Karpas-422 (cell line): ENCODE data around the gene SCN1B. TPM values are rescaled to one million over a fixed set of nuclear protein-coding genes. Genes with fewer than 3 reads are reported as not detected.
"Not testable (repeated sequence)": the region's sequence is repeated elsewhere in the genome, so short reads cannot be mapped to it uniquely, and the experiment has no call there.

Source experiments
- DNase-seq: peaks from one replicate; pipeline ENCODE4 v3.0.0-alpha.2; 2015
- H2AFZ ChIP-seq: fragments of 200-600 bp; sonication (generic); 2 replicates; pipeline ENCODE4 v1.6.1; 2014; ENCODE audit warnings: antibody characterized with exemption, low read length, mixed read lengths
- H3K27ac ChIP-seq: fragments of 200-600 bp; sonication (generic); 2 replicates; pipeline ENCODE4 v1.5.1; 2014; ENCODE audit warnings: mild to moderate bottlenecking, low read length, moderate library complexity
- H3K27me3 ChIP-seq: fragments of 200-600 bp; sonication (generic); 2 replicates; pipeline ENCODE4 v1.6.1; 2014; ENCODE audit warnings: low read length, mixed read lengths
- H3K36me3 ChIP-seq: fragments of 200-600 bp; sonication (generic); 2 replicates; pipeline ENCODE4 v1.6.1; 2014; ENCODE audit warnings: low read length, mixed read lengths; ENCODE audit not compliant: insufficient read depth
- H3K4me1 ChIP-seq: fragments of 200-600 bp; sonication (generic); 2 replicates; pipeline ENCODE4 v1.6.1; 2014; ENCODE audit warnings: mild to moderate bottlenecking, low read length, mixed read lengths
- H3K4me2 ChIP-seq: fragments of 200-600 bp; sonication (generic); 2 replicates; pipeline ENCODE4 v1.6.1; 2014; ENCODE audit warnings: low read length, low read depth, mild to moderate bottlenecking; ENCODE audit not compliant: poor library complexity, severe bottlenecking
- H3K4me3 ChIP-seq: fragments of 200-600 bp; sonication (generic); 2 replicates; pipeline ENCODE4 v1.5.1; 2014; ENCODE audit warnings: mild to moderate bottlenecking, antibody characterized with exemption, low read length, mixed read lengths
- H3K79me2 ChIP-seq: fragments of 200-600 bp; sonication (generic); 2 replicates; pipeline ENCODE4 v1.6.1; 2014; ENCODE audit warnings: mild to moderate bottlenecking, low read length, mixed read lengths
- H3K9ac ChIP-seq: fragments of 200-600 bp; sonication (generic); 2 replicates; pipeline ENCODE4 v1.6.0; 2014; ENCODE audit warnings: low read length
- H3K9me2 ChIP-seq: fragments of 200-600 bp; sonication (generic), shearing (Covaris generic); replicated peaks from 2 replicates; pipeline ENCODE4 v1.6.0; 2014; ENCODE audit warnings: mild to moderate bottlenecking, low read length, moderate library complexity; ENCODE audit not compliant: insufficient read depth
- H3K9me3 ChIP-seq: fragments of 300-700, 200-600 bp; sonication (generic); 2 replicates; pipeline ENCODE4 v1.6.1; 2014; ENCODE audit warnings: low read length, mixed read lengths
- H4K20me1 ChIP-seq: fragments of 200-600 bp; sonication (generic); 2 replicates; pipeline ENCODE4 v1.6.1; 2014; ENCODE audit warnings: mild to moderate bottlenecking, antibody characterized with exemption, low read length, low read depth; ENCODE audit not compliant: insufficient read depth
- total RNA-seq: library from RNA; depleted of rRNA; stranded (reverse); fragments of >200 nt; shearing (Covaris generic); gene quantifications from 2 replicates; pipeline ENCODE4 v1.2.3, GENCODE V29; 2014; ENCODE audit warnings: low replicate concordance

Gene SCN1B
- total RNA-seq, 1 experiment from 2014 or later: 0.52 TPM

DNA sequence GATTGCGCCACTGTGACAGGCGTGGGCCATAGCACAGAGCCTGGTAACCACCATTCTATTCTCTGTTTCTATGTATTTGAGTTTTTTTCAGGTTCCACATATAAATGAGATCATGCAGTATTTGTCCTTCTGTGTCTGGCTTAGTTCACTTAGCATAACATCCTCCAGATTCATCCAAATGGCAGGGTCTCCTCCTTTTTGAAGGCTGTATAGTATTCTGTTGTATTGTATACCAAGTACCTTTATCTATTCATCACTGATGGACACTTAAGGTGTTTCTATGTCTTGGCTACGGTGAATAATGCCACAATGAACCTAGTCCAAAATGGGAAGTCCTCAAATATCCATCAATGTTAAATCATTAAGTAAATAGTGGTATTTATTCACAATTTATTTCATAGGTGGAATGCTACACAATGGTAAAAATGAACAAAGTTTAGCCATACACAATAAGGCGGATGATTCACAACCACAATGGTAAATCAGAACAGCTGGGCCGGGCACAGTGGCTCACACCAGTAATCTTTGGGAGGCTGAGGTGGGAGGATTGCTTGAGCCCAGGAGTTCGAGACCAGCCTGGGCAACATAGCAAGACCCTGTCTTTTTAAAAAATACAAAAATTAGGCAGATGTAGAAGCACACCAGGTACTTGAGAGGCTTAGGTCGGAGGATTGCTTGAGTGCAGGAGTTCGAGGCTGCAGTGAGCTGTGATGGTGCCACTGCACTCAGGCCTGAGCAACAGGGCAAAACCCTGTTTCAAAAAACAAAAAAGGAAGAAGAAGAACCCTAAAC lies 38.5 kb upstream of the SCN1B start:
- no peak overlapping the region for H3K27ac ChIP-seq
- H2AFZ ChIP-seq: no peak overlapping the region
- H3K27me3 ChIP-seq: no peaks in the 10 kb centered on the region
- no peaks in the 10 kb centered on the region for H4K20me1 ChIP-seq
- no peaks in the 10 kb centered on the region for H3K4me1 ChIP-seq
- H3K36me3 ChIP-seq: no peaks in the 10 kb centered on the region
- no peak overlapping the region for H3K9ac ChIP-seq
- H3K9me2 ChIP-seq: no peaks in the 10 kb centered on the region
- no peaks in the 10 kb centered on the region for H3K79me2 ChIP-seq
- H3K4me2 ChIP-seq: no peak overlapping the region
- no peak for DNase-seq
- H3K4me3 ChIP-seq: no peak overlapping the region
- no peaks in the 10 kb centered on the region for H3K9me3 ChIP-seq

DNA sequence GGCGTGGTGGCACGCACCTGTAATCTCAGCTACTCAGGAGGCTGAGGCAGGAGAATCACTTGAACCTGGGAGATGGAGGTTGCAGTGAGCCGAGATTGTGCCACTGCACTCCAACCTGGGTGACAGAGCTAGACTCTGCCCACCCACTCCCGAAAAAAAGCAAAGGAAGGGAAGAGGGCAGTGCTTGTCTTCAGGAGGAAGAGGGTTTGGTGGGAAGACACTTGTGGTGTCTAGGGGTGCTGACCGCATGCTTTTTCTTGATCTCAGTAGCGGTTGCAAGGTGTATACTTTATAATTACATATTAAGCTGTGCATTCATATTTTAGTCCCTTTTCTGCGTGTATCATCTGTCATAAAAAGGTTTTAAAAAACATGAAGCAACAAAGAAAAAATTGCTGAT lies 37.7 kb upstream of the SCN1B start:
- H3K4me2 ChIP-seq, H4K20me1 ChIP-seq, H3K36me3 ChIP-seq, H3K27me3 ChIP-seq, H3K4me3 ChIP-seq, H3K9me3 ChIP-seq, DNase-seq, H2AFZ ChIP-seq, H3K9ac ChIP-seq, H3K4me1 ChIP-seq, H3K79me2 ChIP-seq, H3K9me2 ChIP-seq, H3K27ac ChIP-seq: not testable (repeated sequence)

DNA sequence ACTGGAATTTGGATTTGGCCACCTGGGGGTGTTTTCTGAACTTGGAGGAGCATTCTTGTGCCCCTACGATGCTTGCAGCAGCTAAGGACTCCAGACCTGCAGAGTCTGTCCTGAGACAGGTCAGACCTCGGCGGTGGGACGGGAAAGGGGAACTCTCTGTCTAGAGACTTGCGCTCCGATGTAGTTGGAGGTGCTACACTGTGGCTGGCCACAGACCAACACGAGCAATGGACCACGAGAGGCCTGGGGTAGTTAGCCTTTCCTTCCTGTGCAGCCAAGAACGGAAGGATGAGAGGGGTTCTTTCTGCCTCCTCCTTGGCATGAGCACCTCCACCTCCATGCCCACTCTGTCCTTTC lies 36.0 kb upstream of the SCN1B start:
- no peak overlapping the region for H2AFZ ChIP-seq
- H3K4me1 ChIP-seq: peaks cover 3% of the 10 kb centered on the region
- no peak overlapping the region for H3K27ac ChIP-seq
- no peak overlapping the region for H3K4me3 ChIP-seq
- H3K4me2 ChIP-seq: no peak overlapping the region
- no peaks in the 10 kb centered on the region for H3K9me3 ChIP-seq
- no peaks in the 10 kb centered on the region for H3K9me2 ChIP-seq
- no peaks in the 10 kb centered on the region for H3K79me2 ChIP-seq
- H3K36me3 ChIP-seq: no peaks in the 10 kb centered on the region
- no peak for DNase-seq
- H3K9ac ChIP-seq: no peak overlapping the region
- H4K20me1 ChIP-seq: no peaks in the 10 kb centered on the region
- no peaks in the 10 kb centered on the region for H3K27me3 ChIP-seq

DNA sequence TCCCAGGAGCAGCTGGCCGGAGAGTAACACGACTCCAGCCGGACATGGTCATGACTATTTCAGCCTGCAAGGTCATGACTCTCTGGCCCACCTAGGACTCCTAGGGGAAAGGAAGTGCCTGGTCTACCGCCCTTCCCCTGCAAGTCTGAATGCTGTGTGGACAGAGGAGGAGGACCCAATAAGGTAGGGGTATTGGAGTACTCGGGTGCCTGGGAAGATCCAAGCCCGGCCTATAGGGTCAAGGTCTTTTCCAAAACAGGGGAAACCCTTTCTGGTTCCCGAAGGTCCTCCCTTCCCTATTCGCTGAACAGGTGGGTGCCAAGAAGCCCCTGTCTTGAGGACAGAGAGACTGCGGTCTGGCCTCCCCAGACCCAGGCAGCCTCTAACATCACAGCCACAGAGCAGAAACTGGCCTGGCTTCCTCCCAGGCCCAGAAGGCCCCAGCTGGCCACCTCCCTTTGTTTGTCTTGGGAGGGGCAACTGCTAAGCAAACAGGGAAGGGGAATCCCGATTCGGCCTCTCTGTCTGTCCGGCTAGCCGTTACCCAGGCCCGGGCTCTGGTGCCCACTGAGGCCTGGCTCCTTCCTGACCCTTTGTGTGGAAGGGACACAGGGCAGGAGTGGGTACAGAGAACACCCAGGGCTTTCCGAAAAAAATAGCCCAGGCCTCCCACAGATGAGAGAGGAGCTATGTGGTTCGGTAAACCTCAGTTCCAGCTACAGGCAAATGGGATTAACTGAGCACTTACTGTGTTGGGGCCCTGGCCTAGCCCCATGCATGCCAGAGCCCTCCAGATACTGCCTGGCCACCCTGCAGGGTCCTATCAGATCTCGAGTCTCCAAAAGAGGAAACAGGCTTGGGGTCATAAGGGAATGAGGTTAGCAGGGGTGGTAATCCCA lies 35.4 kb upstream of the SCN1B start:
- H3K36me3 ChIP-seq: no peaks in the 10 kb centered on the region
- no peak overlapping the region for H3K9ac ChIP-seq
- no peak for DNase-seq
- no peaks in the 10 kb centered on the region for H3K27me3 ChIP-seq
- no peak overlapping the region for H3K4me3 ChIP-seq
- H2AFZ ChIP-seq: no peak overlapping the region
- no peaks in the 10 kb centered on the region for H4K20me1 ChIP-seq
- peaks cover 9% of the 10 kb centered on the region for H3K4me1 ChIP-seq
- no peak overlapping the region for H3K27ac ChIP-seq
- peaks cover 3% of the 10 kb centered on the region for H3K79me2 ChIP-seq
- H3K9me3 ChIP-seq: no peaks in the 10 kb centered on the region
- H3K4me2 ChIP-seq: no peak overlapping the region
- no peaks in the 10 kb centered on the region for H3K9me2 ChIP-seq

DNA sequence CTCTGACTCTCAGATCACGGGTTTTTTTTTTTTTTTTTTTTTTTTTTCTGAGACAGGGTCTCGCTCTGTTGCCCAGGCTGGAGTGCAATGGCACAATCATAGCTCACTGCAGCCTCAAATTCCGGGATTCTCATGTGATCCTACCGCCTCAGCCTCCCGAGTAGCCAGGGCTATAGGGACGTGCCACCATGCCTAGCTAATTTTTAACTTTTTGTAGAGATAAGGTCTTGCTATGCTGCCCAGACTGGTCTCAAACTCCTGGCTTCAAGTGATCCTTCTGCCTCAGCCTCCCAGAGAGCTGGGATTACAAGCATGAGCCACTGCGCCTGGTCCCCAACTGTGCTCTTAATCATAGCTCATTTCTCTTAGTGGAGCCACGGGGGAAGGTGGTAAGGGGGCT lies 34.7 kb upstream of the SCN1B start:
- peaks cover 7% of the 10 kb centered on the region for H3K79me2 ChIP-seq
- H2AFZ ChIP-seq: no peak overlapping the region
- no peak overlapping the region for H3K27ac ChIP-seq
- no peaks in the 10 kb centered on the region for H3K9me2 ChIP-seq
- H3K4me2 ChIP-seq: no peak overlapping the region
- no peak overlapping the region for H3K4me3 ChIP-seq
- H3K9me3 ChIP-seq: no peaks in the 10 kb centered on the region
- H3K27me3 ChIP-seq: no peaks in the 10 kb centered on the region
- H3K9ac ChIP-seq: no peak overlapping the region
- H4K20me1 ChIP-seq: no peaks in the 10 kb centered on the region
- DNase-seq: no peak
- H3K4me1 ChIP-seq: peaks cover 10% of the 10 kb centered on the region
- H3K36me3 ChIP-seq: no peaks in the 10 kb centered on the region

DNA sequence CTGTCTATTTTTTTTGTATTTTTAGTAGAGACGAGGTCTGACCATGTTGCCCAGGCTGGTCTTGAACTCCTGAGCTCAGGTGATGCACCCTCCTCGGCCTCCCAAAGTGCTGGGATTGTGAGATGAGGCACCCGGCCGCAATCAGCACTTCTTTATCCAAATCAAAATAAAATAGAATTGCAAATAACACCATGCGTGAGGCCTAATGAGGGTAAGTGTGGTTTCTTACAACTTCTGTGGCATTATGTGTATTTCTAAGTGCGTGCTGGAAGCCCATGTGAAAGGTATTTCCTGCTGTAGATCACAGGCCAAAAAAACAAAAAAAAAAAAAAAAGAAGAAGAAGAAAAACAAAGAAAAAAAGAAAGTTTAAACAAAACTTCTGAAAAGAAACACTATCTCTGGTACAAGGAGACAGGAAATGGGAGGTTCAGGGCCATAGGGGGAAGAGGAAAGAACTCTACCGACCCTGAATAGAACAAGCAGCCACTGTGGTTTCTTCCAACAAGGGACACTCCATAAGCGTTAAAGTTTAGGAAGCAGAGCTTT lies 33.1 kb upstream of the SCN1B start:
- no peak overlapping the region for H3K27ac ChIP-seq
- DNase-seq: no peak
- no peaks in the 10 kb centered on the region for H3K9me2 ChIP-seq
- H3K4me1 ChIP-seq: peaks cover 20% of the 10 kb centered on the region
- no peak overlapping the region for H3K4me2 ChIP-seq
- no peaks in the 10 kb centered on the region for H3K27me3 ChIP-seq
- H3K4me3 ChIP-seq: no peak overlapping the region
- H3K79me2 ChIP-seq: peaks cover 23% of the 10 kb centered on the region
- H3K36me3 ChIP-seq: no peaks in the 10 kb centered on the region
- H2AFZ ChIP-seq: no peak overlapping the region; the same call in 1 of the 2 replicates
- no peak overlapping the region for H3K9ac ChIP-seq
- H3K9me3 ChIP-seq: no peaks in the 10 kb centered on the region
- peaks cover 4% of the 10 kb centered on the region; the same call in 1 of the 2 replicates for H4K20me1 ChIP-seq

DNA sequence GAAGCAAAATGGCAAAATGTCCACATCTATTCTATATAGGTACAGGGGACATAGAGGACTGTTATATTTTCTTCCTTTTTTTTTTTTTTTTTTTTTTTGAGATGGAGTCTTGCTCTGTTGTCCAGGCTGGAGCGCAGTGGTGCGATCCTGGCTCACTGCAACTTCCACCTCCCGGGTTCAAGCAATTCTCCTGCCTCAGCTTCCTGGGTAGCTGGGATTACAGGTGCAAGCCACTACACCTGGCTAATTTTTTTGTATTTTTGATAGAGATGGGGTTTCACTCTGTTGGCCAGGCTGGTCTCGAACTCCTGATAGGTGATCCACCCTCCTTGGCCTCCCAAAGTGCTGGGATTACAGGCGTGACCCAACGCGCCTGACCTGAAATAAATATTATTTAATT lies 32.0 kb upstream of the SCN1B start:
- Histone ChIP-seq H3K79me2 (peaks cover 33% of the 10 kb centered on the region), H4K20me1 (peaks cover 13% of the 10 kb centered on the region; the same call in 1 of the 2 replicates), H3K4me1 (peaks cover 31% of the 10 kb centered on the region)
- not testable (repeated sequence) for H3K9ac ChIP-seq, DNase-seq, H3K27ac ChIP-seq, H3K36me3 ChIP-seq, H3K4me2 ChIP-seq, H3K4me3 ChIP-seq, H3K9me3 ChIP-seq, H3K27me3 ChIP-seq, H2AFZ ChIP-seq, H3K9me2 ChIP-seq
